ENCODE data around the gene AAK1. TPM values are rescaled to one million over a fixed set of nuclear protein-coding genes. Genes with fewer than 3 reads are reported as not detected.

AAK1 gene
- total and polyA plus RNA-seq, 2 donors (not counting 3 experiments of a cell fraction or from before 2014, with no cell fraction given) = 31.0 to 127 TPM

- BruUV-seq (replicated peaks) = TSS peak; percentile 50
- DNase-seq (ENCODE audit: low read depth, low spot score) = no peak
- Histone ChIP-seq H3K36me3 (ENCODE audit: control insufficient read depth in 2 of 2, extremely low read depth in 1 of 2, insufficient read depth in 2 of 2, low read length in 2 of 2) (peaks cover 2% of the 10 kb centered on the region in 2 experiments), H3K9me1 (replicated peaks; ENCODE audit: control insufficient read depth, extremely low read depth, insufficient read depth, low read length) (no peaks in the 10 kb centered on the region), H3K9ac (replicated peaks; ENCODE audit: extremely low read depth, insufficient read depth, low read length) (peak overlapping the region; percentile 93), H3K4me3 (replicated peaks in 1 of 3; ENCODE audit: insufficient read depth in 1 of 3, low read depth in 1 of 3, low read length in 3 of 3) (peak overlapping the region; percentile 86 to 97 (median 89)), H3K4me2 (ENCODE audit: insufficient read depth, low read length) (peak overlapping the region; percentile 74), H3K27me3 (ENCODE audit: control insufficient read depth in 2 of 2, insufficient read depth in 2 of 2, low read length in 2 of 2) (no peaks in the 10 kb centered on the region), H4K20me1 (replicated peaks; ENCODE audit: control insufficient read depth, extremely low read depth, insufficient read depth, low read length) (peaks cover 2% of the 10 kb centered on the region), H2AFZ (ENCODE audit: low read depth, low read length) (peak overlapping the region; percentile 98), H3K79me2 (ENCODE audit: control insufficient read depth, insufficient read depth, low read length) (peaks cover 38% of the 10 kb centered on the region), H3K4me1 (ENCODE audit: control insufficient read depth, extremely low read depth, insufficient read depth, low read length) (peaks cover 33% of the 10 kb centered on the region), H3K9me3 (replicated peaks; ENCODE audit: control insufficient read depth, insufficient read depth, low read length) (no peaks in the 10 kb centered on the region), H3K27ac (ENCODE audit: insufficient read depth, low read depth, low read length) (peak overlapping the region; percentile 88)
- peak; percentile 35 for FAIRE-seq
- ChIA-PET POLR2A (interaction anchor here (0.6 to 1.8 kb wide), 3 partner anchors 30 to 269 kb away, joined by 4 to 12 read pairs (median 10); no protein-coding TSS in a partner anchor), CTCF (interaction anchor here (1.2 to 4.0 kb wide), 7 partner anchors 16 to 172 kb away, joined by 3 to 24 read pairs (median 6); no protein-coding TSS in a partner anchor)
- intact Hi-C loops (cut with micrococcal nuclease) = no loop called here
- peak; percentile 11 for TF ChIP-seq POLR2A (IDR thresholded peaks at IDR 0.05; ENCODE audit: low read depth, low read length)
- TF ChIP-seq JUN (IDR thresholded peaks at IDR 0.05; ENCODE audit: borderline replicate concordance, insufficient read depth, insufficient read length, low read depth) = no peak
- dilution Hi-C loops (cut with MboI; ENCODE audit: extremely low pct_ligation_motif_present, low sequenced_read_pairs) = no loop called here
These were observed 1.0 kb upstream of the AAK1 start for GRCh38 chr2:69644506-69644979.

- Histone ChIP-seq H3K36me3 (ENCODE audit: control insufficient read depth in 2 of 2, extremely low read depth in 1 of 2, insufficient read depth in 2 of 2, low read length in 2 of 2) (peaks cover 2 to 5% of the 10 kb centered on the region in 2 experiments), H3K79me2 (ENCODE audit: control insufficient read depth, insufficient read depth, low read length) (peaks cover 54% of the 10 kb centered on the region), H3K4me2 (ENCODE audit: insufficient read depth, low read length) (peak overlapping the region; percentile 97), H3K4me1 (ENCODE audit: control insufficient read depth, extremely low read depth, insufficient read depth, low read length) (peaks cover 35% of the 10 kb centered on the region), H3K9me1 (replicated peaks; ENCODE audit: control insufficient read depth, extremely low read depth, insufficient read depth, low read length) (no peaks in the 10 kb centered on the region), H3K27me3 (ENCODE audit: control insufficient read depth in 2 of 2, insufficient read depth in 2 of 2, low read length in 2 of 2) (no peaks in the 10 kb centered on the region), H3K9ac (replicated peaks; ENCODE audit: extremely low read depth, insufficient read depth, low read length) (peak overlapping the region; percentile 93), H4K20me1 (replicated peaks; ENCODE audit: control insufficient read depth, extremely low read depth, insufficient read depth, low read length) (peaks cover 2% of the 10 kb centered on the region), H3K4me3 (replicated peaks in 1 of 3; ENCODE audit: insufficient read depth in 1 of 3, low read depth in 1 of 3, low read length in 3 of 3) (peak overlapping the region; percentile 86 to 97 (median 89)), H3K27ac (ENCODE audit: insufficient read depth, low read depth, low read length) (peak overlapping the region; percentile 88), H2AFZ (ENCODE audit: low read depth, low read length) (peak overlapping the region; percentile 61), H3K9me3 (replicated peaks; ENCODE audit: control insufficient read depth, insufficient read depth, low read length) (no peaks in the 10 kb centered on the region)
- DNase-seq (ENCODE audit: low read depth, low spot score) = peak; percentile 82
- ChIA-PET CTCF (interaction anchor here (0.8 to 4.0 kb wide), 7 partner anchors 40 to 82 kb away, joined by 3 to 24 read pairs (median 3); no protein-coding TSS in a partner anchor), POLR2A (interaction anchor here (1.8 kb wide), 1 partner anchor 41 kb away, joined by 10 read pairs; no protein-coding TSS in a partner anchor)
- no peak for TF ChIP-seq CTCF (IDR thresholded peaks at IDR 0.05; ENCODE audit: extremely low read depth in 1 of 2, insufficient read depth in 1 of 2, low read depth in 1 of 2, low read length in 2 of 2)
- peak; percentile 75 for TF ChIP-seq JUN (IDR thresholded peaks at IDR 0.05; ENCODE audit: borderline replicate concordance, insufficient read depth, insufficient read length, low read depth)
- peak; percentile 94 for TF ChIP-seq GATA2 (IDR thresholded peaks at IDR 0.05; ENCODE audit: insufficient read depth, insufficient read length, low read depth, low read length)
- peak; percentile 19 for TF ChIP-seq POLR2AphosphoS5 (IDR thresholded peaks at IDR 0.05; ENCODE audit: insufficient read depth, low read depth, low read length)
- peak; percentile 85 for TF ChIP-seq FOS (IDR thresholded peaks at IDR 0.05; ENCODE audit: borderline replicate concordance, insufficient read depth, low read length)
- intact Hi-C loops (cut with micrococcal nuclease) = loop anchor here (1.0 to 2.0 kb wide), 4 partner anchors 26 to 84 kb away; no protein-coding TSS in a partner anchor
- FAIRE-seq = peak; percentile 93
- TSS peak; percentile 32 for BruUV-seq (replicated peaks)
- dilution Hi-C loops (cut with MboI; ENCODE audit: extremely low pct_ligation_motif_present, low sequenced_read_pairs) = no loop called here
These were observed 584 bp downstream of the AAK1 start for GRCh38 chr2:69642709-69643601.

All from endothelial cell of umbilical vein (primary cell).